Activated CD4-positive, CD25-positive, alpha-beta regulatory T cell treated with anti-CD3 and anti-CD28 coated beads, Interleukin-2, amount 50 U/mL, for 24 hours (primary cell): ENCODE measurements around the gene NLRP1.
A peak's percentile ranks its signal among the peaks of the same experiment; 100 is the strongest.

Experiments
- ATAC-seq, 2 donors: fragments of 150-1000 bp; cut with Tn5 transposase; one replicate each; pipeline ENCODE4 v1.10.0; 2021; ENCODE audit warnings: mild to moderate bottlenecking in 1 of 2, moderate library complexity in 1 of 2

The NLRP1 gene

GRCh38 chr17:5584383-5585286 is at the start of gene NLRP1:
TSS of gene NLRP1 (minus strand) at chr17:5584509. CDS start at chr17:5583957, 552 bp downstream.
- peak; percentile 97 for ATAC-seq

- no peak for ATAC-seq
Measured at GRCh38 chr17:5631958-5632590, 47.8 kb upstream of the NLRP1 start.

- no peak for ATAC-seq
Measured at GRCh38 chr17:5630434-5630833, 46.1 kb upstream of the NLRP1 start.

GRCh38 chr17:5629128-5629527 is 44.8 kb upstream of the NLRP1 start:
- no peak for ATAC-seq

GRCh38 chr17:5628262-5628661 is 44.0 kb upstream of the NLRP1 start:
- no peak for ATAC-seq

GRCh38 chr17:5624211-5624610 is 39.9 kb upstream of the NLRP1 start:
- ATAC-seq, result no peak

GRCh38 chr17:5621729-5622128 is 37.4 kb upstream of the NLRP1 start:
- no peak for ATAC-seq

- no peak for ATAC-seq
Measured at GRCh38 chr17:5621026-5621425, 36.7 kb upstream of the NLRP1 start.

GRCh38 chr17:5619088-5619740 is 34.9 kb upstream of the NLRP1 start:
- ATAC-seq, result no peak

- no peak for ATAC-seq
Measured at GRCh38 chr17:5618476-5618875, 34.2 kb upstream of the NLRP1 start.

GRCh38 chr17:5615476-5615875 is 31.2 kb upstream of the NLRP1 start:
- no peak for ATAC-seq

- ATAC-seq, result no peak
Measured at GRCh38 chr17:5610956-5611355, 26.6 kb upstream of the NLRP1 start.

GRCh38 chr17:5608399-5609112 is 24.2 kb upstream of the NLRP1 start:
- ATAC-seq, result no peak

- no peak for ATAC-seq
Measured at GRCh38 chr17:5607946-5608345, 23.6 kb upstream of the NLRP1 start.

- ATAC-seq, result no peak
Measured at GRCh38 chr17:5605452-5605851, 21.1 kb upstream of the NLRP1 start.

- no peak for ATAC-seq
Measured at GRCh38 chr17:5600041-5600440, 15.7 kb upstream of the NLRP1 start.

- ATAC-seq, result no peak
Measured at GRCh38 chr17:5598457-5598856, 14.1 kb upstream of the NLRP1 start.

GRCh38 chr17:5596421-5596820 is 12.1 kb upstream of the NLRP1 start:
- ATAC-seq, result no peak

- ATAC-seq, result no peak
Measured at GRCh38 chr17:5595831-5596230, 11.5 kb upstream of the NLRP1 start.

GRCh38 chr17:5592382-5592781 is 8.1 kb upstream of the NLRP1 start:
- ATAC-seq, result no peak

- ATAC-seq, result no peak
Measured at GRCh38 chr17:5591966-5592365, 7.7 kb upstream of the NLRP1 start.

GRCh38 chr17:5588584-5588983 is 4.3 kb upstream of the NLRP1 start:
- ATAC-seq, result no peak

- ATAC-seq, result no peak
Measured at GRCh38 chr17:5587438-5588032, 3.2 kb upstream of the NLRP1 start.
